GM12878 (cell line): Measurements from ENCODE around the gene POLN. TPM values are rescaled to one million over a fixed set of nuclear protein-coding genes. Genes with fewer than 3 reads are reported as not detected.

Source experiments
- ATAC-seq: fragments of 200-7000 bp; cut with Tn5 transposase; 3 replicates; pipeline ENCODE4 v1.9.1; 2020; ENCODE audit warnings: mild to moderate bottlenecking, moderate library complexity
- BruUV-seq: library from RNA; stranded (reverse); fragments of 400-500 nt; replicated peaks from 2 replicates; lab custom pipeline; 2021; lab: Mats Ljungman, UMichigan
- CTCF ChIA-PET: fragments of 300-600 bp; sonication (Branson Sonifier 250); formaldehyde crosslinking; extraction: SDS; loops from one replicate; lab custom pipeline; 2021; ENCODE audit warnings: inconsistent platforms; lab: Yijun Ruan, JAX
- POLR2A ChIA-PET: fragments of 350-600 bp; formaldehyde crosslinking; extraction: SDS; loops from one replicate; lab custom pipeline; 2021; ENCODE audit warnings: inconsistent platforms; lab: Charles Lee
- RAD21 ChIA-PET: fragments of 300-600 bp; sonication (Branson Sonifier 250); formaldehyde crosslinking; loops from one replicate; lab custom pipeline; 2023; ENCODE audit warnings: antibody characterized with exemption; ENCODE audit not compliant: unreplicated experiment; lab: Charles Lee
- SMC1A ChIA-PET: fragments of 300-600 bp; sonication (Branson Sonifier 250); formaldehyde crosslinking; loops from one replicate; lab custom pipeline; 2023; ENCODE audit not compliant: unreplicated experiment, uncharacterized antibody; lab: Charles Lee
- DNase-seq: peaks from one replicate; pipeline ENCODE4 v3.0.0-alpha.2; 2011; ENCODE audit warnings: low read depth, low spot score
- FAIRE-seq: peaks from 3 replicates; lab custom pipeline; 2011; peaks lifted over from hg19 to GRCh38; lab: Jason Lieb, UNC
- H2AFZ ChIP-seq: 2 replicates; pipeline ENCODE4 v1.6.0; 2011; ENCODE audit warnings: low read depth, low read length, control low read depth; ENCODE audit not compliant: control insufficient read depth
- H3K27ac ChIP-seq: 2 replicates; pipeline ENCODE4 v1.5.1; 2011; ENCODE audit warnings: control low read depth; ENCODE audit not compliant: control insufficient read depth, insufficient read depth
- H3K27me3 ChIP-seq, 2 experiments: replicated peaks in 1 of 2; 2 replicates each; pipeline versions ENCODE4 v1.6.0 to v1.6.1; 2011; ENCODE audit warnings: low read length in 1 of 2; ENCODE audit not compliant: control insufficient read depth in 2 of 2, insufficient read depth in 2 of 2
- H3K36me3 ChIP-seq, 2 experiments: 2 replicates each; pipeline ENCODE4 v1.5.1; 2011; ENCODE audit warnings: low read length in 1 of 2; ENCODE audit not compliant: control insufficient read depth in 2 of 2, insufficient read depth in 2 of 2
- H3K4me1 ChIP-seq: 2 replicates; pipeline ENCODE4 v1.6.1; 2011; ENCODE audit warnings: mild to moderate bottlenecking, low read length, moderate library complexity, mixed read lengths; ENCODE audit not compliant: control insufficient read depth, insufficient read depth
- H3K4me2 ChIP-seq: 2 replicates; pipeline ENCODE4 v1.6.0; 2011; ENCODE audit warnings: control low read depth; ENCODE audit not compliant: control insufficient read depth, insufficient read depth
- H3K4me3 ChIP-seq: fragments of 200-600 bp; sonication (generic); 2 replicates; pipeline ENCODE4 v1.5.1; 2016
- H3K79me2 ChIP-seq: 2 replicates; pipeline ENCODE4 v1.6.0; 2011; ENCODE audit warnings: low read length; ENCODE audit not compliant: control insufficient read depth, insufficient read depth
- H3K9ac ChIP-seq: 2 replicates; pipeline ENCODE4 v1.8.0; 2011; ENCODE audit warnings: low read length, control low read depth, mixed read lengths; ENCODE audit not compliant: control insufficient read depth, insufficient read depth
- H3K9me3 ChIP-seq: replicated peaks from 3 replicates; pipeline ENCODE4 v1.5.1; 2011; ENCODE audit warnings: mild to moderate bottlenecking, low read length; ENCODE audit not compliant: control insufficient read depth, insufficient read depth
- H4K20me1 ChIP-seq: 2 replicates; pipeline ENCODE4 v1.6.0; 2011; ENCODE audit not compliant: control insufficient read depth, insufficient read depth
- ATF3 ChIP-seq: IDR thresholded peaks from 2 replicates; pipeline ENCODE4 v1.6.1; 2011; ENCODE audit warnings: low read depth, mild to moderate bottlenecking, low read length, moderate library complexity, borderline replicate concordance; ENCODE audit errors: extremely low read depth
- CHD1 ChIP-seq: IDR thresholded peaks from 2 replicates; pipeline ENCODE4 v1.6.1; 2012; ENCODE audit warnings: low read depth, low read length, improper control_type of control experiment
- EGR1 ChIP-seq, 2 experiments: IDR thresholded peaks; 1 replicate in 1 of 2; 2 replicates in 1 of 2; pipeline ENCODE4 v1.6.1; 2011 to 2012; ENCODE audit warnings: low read depth in 2 of 2, low read length in 2 of 2, borderline replicate concordance in 1 of 2, mild to moderate bottlenecking in 1 of 2, moderate library complexity in 1 of 2
- IKZF1 ChIP-seq: fragments of 450-650 bp; conservative IDR thresholded peaks from 2 replicates; pipeline ENCODE4 v1.6.1; 2017; ENCODE audit warnings: antibody characterized with exemption, mild to moderate bottlenecking
- PBX3 ChIP-seq: IDR thresholded peaks from 2 replicates; pipeline ENCODE4 v1.6.1; 2011; ENCODE audit warnings: mild to moderate bottlenecking, low read depth, low read length, moderate library complexity; ENCODE audit not compliant: insufficient replicate concordance
- SUZ12 ChIP-seq: fragments of 200-600 bp; sonication (generic); IDR thresholded peaks from one replicate; pipeline ENCODE4 v1.6.1; 2018; ENCODE audit warnings: antibody characterized with exemption, mild to moderate bottlenecking; ENCODE audit not compliant: unreplicated experiment
- YY1 ChIP-seq: IDR thresholded peaks from 2 replicates; pipeline ENCODE4 v1.6.1; 2011; ENCODE audit warnings: low read depth, mild to moderate bottlenecking, low read length
- WGBS: methylation state at CpG from one replicate; pipeline ENCODE4 v1.1.6; 2016; ENCODE audit warnings: low lambda C conversion rate; ENCODE audit not compliant: insufficient replicate concordance, insufficient coverage; ENCODE audit errors: missing lambda C conversion rate; 5-methylcytosine and 5-hydroxymethylcytosine counted together
- in situ Hi-C: fragments of 300-500 bp; cut with MboI; formaldehyde crosslinking; loops from 9 replicates; pipeline ENCODE4 v1.14.3; 2018; ENCODE audit warnings: mixed read lengths
- intact Hi-C: fragments of 100-400 bp; cut with micrococcal nuclease; formaldehyde crosslinking; loops from one replicate; pipeline ENCODE4 v1.14.2; 2022; ENCODE audit not compliant: unreplicated experiment
- polyA plus RNA-seq, 11 experiments: library from polyadenylated mRNA; depleted of rRNA in 4 of 11; unstranded in 6 of 11; stranded (reverse) in 5 of 11; fragments of >200 nt; fragmentation: Nextera tagmentation in 4 of 11; fragmentation: Illumina TruSeq in 1 of 11; extraction: Ambion mirVana in 4 of 11; extraction: Trizol in 1 of 11; gene quantifications; 1 replicate in 1 of 11; 2 replicates in 10 of 11; pipeline versions ENCODE4 v1.2.1 to v1.2.3, GENCODE V29; 2011 to 2016; ENCODE audit warnings: inconsistent platforms in 2 of 11, missing spikeins in 2 of 11, low read depth in 1 of 11
- total RNA-seq, 4 experiments: library from RNA; depleted of rRNA in 3 of 4; stranded (reverse); fragments of >200 nt in 3 of 4; fragmentation: Illumina TruSeq in 1 of 4; extraction: Trizol in 1 of 4; gene quantifications; 2 replicates each; pipeline versions ENCODE4 v1.2.1 to v1.2.3, GENCODE V29; 2013 to 2021

The POLN gene
- total and polyA plus RNA-seq, 10 of the 15 experiments (the other 5 are each of a cell fraction or from before 2014, with no cell fraction given), result 0.09 to 2.0 (median 0.95) TPM; not detected in 1

- Histone ChIP-seq H2AFZ (no peak overlapping the region), H3K9me3 (no peaks in the 10 kb centered on the region), H3K4me1 (no peaks in the 10 kb centered on the region), H4K20me1 (no peaks in the 10 kb centered on the region), H3K79me2 (no peaks in the 10 kb centered on the region), H3K27ac (no peak overlapping the region), H3K4me2 (no peak overlapping the region), H3K27me3 (no peaks in the 10 kb centered on the region), H3K36me3 (no peaks in the 10 kb centered on the region), H3K9ac (no peak overlapping the region), H3K4me3 (no peak overlapping the region)
- WGBS, result 63% methylated on average over 27 of the region's 27 CpGs
- DNase-seq (no peak), FAIRE-seq (no peak), ATAC-seq (no peak)
- TF ChIP-seq IKZF1, result no peak
- TF ChIP-seq PBX3, result no peak
- CTCF ChIA-PET, result no interaction called here
- intact Hi-C loops, result no loop called here
- SMC1A ChIA-PET, result no interaction called here
- POLR2A ChIA-PET, result no interaction called here
- in situ Hi-C loops, result no loop called here
- RAD21 ChIA-PET, result no interaction called here
- no TSS peak for BruUV-seq
Measured at GRCh38 chr4:2271279-2272025, 29.5 kb upstream of the POLN start.

GRCh38 chr4:2270341-2271165, 28.6 kb upstream of the POLN start:
- no peaks in the 10 kb centered on the region for H4K20me1 ChIP-seq
- no peak overlapping the region for H2AFZ ChIP-seq
- no peaks in the 10 kb centered on the region for H3K36me3 ChIP-seq
- BruUV-seq, result no TSS peak
- SMC1A ChIA-PET, result no interaction called here
- ATAC-seq (no peak), DNase-seq (no peak), FAIRE-seq (no peak)
- intact Hi-C loops (no loop called here), in situ Hi-C loops (no loop called here)
- TF ChIP-seq ATF3 (no peak), CHD1 (no peak), EGR1 (IDR thresholded peaks at IDR 0.05; ENCODE audit: borderline replicate concordance in 1 of 2, low read depth in 2 of 2, low read length in 2 of 2) (no peak), YY1 (no peak), SUZ12 (no peak)
- no peaks in the 10 kb centered on the region for H3K4me1 ChIP-seq
- H3K9me3 ChIP-seq, result no peaks in the 10 kb centered on the region
- POLR2A ChIA-PET, result interaction anchor here (0.5 kb wide), 1 partner anchor 66 kb away, joined by 5 read pairs; no protein-coding TSS in a partner anchor
- H3K27me3 ChIP-seq, result no peaks in the 10 kb centered on the region
- WGBS, result 56% methylated on average over 32 of the region's 34 CpGs
- no peak overlapping the region for H3K4me3 ChIP-seq
- no peak overlapping the region for H3K9ac ChIP-seq
- H3K4me2 ChIP-seq, result no peak overlapping the region
- no peak overlapping the region for H3K27ac ChIP-seq
- RAD21 ChIA-PET, result no interaction called here
- CTCF ChIA-PET, result no interaction called here
- H3K79me2 ChIP-seq, result no peaks in the 10 kb centered on the region
